CD4-positive, alpha-beta T cell treated with Interleukin-15 for 1 hour (primary cell): ENCODE data around the gene COA7.
"Not testable (repeated sequence)": the region's sequence is repeated elsewhere in the genome, so short reads cannot be mapped to it uniquely, and the experiment has no call there.

Experiments
- DNase-seq: peaks from one replicate; pipeline ENCODE4 v3.0.0-alpha.2; 2020

Gene COA7

DNA sequence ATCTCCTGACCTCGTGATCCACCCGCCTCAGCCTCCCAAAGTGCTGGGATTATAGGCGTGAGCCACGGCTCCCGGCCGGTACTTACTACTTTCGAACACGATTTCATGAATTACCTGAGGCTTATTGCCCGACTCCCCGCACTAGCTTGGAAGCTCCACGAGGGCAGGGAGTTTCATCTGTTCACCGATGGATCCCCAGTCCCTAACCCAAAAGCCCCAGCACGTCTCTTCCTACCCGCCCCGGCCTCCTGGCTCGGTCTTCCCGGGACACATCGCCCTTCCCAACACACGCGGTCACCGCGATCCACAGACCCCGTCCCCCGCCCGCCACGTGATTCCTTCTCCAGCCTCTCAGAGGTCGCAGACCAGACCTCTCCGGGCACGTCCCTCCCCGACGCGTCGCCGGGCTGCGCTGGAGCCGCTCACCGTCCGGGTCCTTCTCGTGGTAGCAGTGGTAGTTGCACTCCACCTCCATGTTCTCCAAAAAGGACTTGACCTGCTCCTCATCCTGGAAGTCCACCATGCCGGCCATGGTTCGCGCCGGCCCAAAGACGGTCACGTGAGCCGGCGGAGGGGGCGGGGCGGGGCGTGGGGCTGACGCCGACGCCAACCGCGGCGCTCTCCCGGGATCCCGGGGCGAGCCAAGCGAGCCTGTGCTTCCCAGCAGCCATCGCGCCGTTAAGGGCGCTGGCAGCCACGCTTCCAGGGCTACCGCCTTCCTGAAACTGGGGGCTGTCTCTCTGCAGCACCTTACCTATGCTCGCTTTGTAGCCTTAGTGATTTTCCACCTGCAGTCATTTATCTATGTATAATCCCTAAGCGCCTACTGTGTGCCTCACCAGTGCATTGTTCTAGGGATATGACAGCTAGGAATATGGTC lies at the start of gene COA7:
COA7 (minus strand) TSS at position 553 of the 880 bp plus-strand sequence; CDS start at position 532, 21 bp downstream.
- peak; percentile 56 for DNase-seq

DNA sequence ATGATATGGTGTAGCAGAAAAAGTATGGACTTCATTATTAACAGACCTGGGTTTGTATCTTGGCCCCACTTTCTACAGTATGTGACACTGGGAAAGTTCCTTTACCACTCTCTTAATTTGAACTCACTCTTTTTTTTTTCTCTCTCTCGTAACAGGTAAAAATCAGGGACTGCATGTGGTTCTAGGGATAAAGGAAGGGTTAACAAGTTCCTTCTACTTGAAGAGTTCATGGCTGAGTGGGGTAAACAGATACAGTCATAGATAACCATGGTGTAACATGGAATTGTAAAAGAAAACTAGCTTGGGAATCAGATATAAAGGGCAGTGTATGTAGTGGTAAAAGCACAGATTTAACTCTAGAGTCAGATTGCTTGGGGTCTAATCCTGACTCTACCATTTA lies 49.3 kb upstream of the COA7 start:
- no peak for DNase-seq

DNA sequence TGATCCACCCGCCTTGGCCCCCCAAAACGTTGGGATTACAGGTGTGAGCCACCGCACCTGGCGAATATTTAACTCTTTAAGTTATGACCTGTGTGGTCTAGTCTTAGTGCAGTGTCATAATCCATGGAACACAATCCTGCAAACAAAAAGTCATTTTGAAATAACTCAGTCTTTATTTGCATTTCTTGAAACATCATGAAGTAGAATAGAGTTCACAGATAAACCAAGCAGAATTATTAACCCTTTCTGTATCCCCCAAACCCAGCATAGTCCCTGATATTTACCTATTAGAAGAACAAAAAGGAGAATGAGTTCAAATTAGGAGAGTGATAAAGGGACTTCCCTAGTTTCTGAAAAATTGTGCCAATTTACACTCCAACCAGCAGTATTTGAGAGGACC lies 48.0 kb upstream of the COA7 start:
- DNase-seq, result no peak

- no peak for DNase-seq
These were observed 43.1 kb upstream of the COA7 start for GRCh38 chr1:52741259-52741658.

DNA sequence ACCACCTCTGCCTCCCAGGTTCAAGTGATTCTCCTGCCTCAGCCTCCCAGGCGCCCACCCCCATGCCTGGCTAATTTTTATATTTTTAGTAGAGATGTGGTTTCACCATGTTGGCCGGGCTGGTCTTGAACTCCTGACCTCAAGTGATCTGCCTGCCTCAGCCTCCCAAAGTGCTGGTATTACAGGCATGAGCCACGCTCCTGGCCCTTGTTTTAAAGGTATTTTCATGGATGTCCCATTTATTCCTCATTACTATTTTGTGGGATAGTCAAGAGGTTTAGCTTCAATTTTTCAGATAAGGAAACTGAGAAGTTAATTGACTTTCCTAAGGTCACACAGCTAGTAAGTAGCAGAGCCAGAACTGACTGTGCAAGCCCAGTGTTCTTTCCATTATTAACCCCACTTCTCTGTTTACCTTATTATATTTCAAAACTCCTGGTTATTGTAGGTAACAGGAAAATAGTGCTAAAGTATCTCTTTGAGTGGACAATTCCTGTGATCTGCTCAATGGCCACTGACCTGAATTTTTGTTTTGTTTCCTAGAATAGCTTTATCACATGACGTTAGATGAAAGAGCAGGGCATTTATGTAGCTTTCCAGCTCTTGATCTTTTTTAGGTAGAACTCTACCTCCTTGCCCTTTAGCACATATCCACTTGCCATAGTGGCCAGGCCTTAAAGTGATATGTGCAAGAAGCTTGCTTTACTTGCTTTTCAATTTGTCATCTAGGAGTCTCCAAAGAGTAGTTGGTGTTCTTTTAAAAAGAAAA lies 41.7 kb upstream of the COA7 start:
- DNase-seq, result no peak

GRCh38 chr1:52738893-52739292 lies 40.7 kb upstream of the COA7 start:
- DNase-seq, result no peak

GRCh38 chr1:52738148-52738547 lies 40.0 kb upstream of the COA7 start:
- DNase-seq, result no peak

DNA sequence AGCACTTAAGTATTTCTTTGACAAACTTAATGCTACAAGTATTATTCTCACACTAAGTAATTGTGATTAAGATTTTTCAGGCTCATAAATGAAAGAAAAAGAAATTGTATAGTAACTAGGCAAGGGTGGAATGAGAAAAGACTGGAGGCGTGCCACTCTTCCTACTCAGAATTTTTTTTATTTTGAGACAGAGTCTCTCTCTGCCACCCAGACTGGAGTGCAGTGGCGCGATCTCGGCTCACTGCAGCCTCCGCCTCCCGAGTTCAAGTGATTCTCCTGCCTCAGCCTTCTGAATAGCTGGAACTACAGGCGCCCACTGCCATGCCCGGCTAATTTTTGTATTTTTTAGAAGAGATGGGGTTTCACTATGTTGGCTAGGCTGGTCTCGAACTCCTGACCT lies 37.2 kb upstream of the COA7 start:
- DNase-seq, result not testable (repeated sequence)

DNA sequence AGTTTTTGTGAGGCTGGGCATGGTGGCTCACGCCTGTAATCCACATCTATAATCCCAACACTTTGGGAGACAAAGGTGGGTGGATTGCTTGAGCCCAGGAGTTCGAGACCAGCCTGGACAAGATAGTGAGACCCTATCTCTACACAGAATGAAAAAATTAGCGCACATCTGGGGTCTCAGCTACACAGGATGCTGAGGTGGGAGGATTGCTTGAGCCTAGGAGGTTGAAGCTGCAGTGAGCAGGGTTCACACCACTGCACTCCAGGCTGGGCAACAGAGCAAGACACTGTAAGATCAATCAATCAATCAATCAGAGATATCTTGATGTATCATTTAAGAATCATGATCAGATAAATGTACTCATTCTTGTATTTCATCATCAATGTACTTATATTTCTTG lies 35.2 kb upstream of the COA7 start:
- DNase-seq, result no peak

- DNase-seq, result no peak
These were observed 30.0 kb upstream of the COA7 start for GRCh38 chr1:52727956-52728656.

- no peak for DNase-seq
These were observed 29.0 kb upstream of the COA7 start for GRCh38 chr1:52727114-52727586.

GRCh38 chr1:52726265-52727113 lies 28.3 kb upstream of the COA7 start, which contains the start of gene ZYG11B:
Gene ZYG11B, plus strand, starts transcription at chr1:52726453. Its CDS starts 201 bp downstream, at chr1:52726654.
- peak; percentile 92 for DNase-seq

GRCh38 chr1:52725903-52726264 lies 27.7 kb upstream of the COA7 start:
- no peak for DNase-seq

DNA sequence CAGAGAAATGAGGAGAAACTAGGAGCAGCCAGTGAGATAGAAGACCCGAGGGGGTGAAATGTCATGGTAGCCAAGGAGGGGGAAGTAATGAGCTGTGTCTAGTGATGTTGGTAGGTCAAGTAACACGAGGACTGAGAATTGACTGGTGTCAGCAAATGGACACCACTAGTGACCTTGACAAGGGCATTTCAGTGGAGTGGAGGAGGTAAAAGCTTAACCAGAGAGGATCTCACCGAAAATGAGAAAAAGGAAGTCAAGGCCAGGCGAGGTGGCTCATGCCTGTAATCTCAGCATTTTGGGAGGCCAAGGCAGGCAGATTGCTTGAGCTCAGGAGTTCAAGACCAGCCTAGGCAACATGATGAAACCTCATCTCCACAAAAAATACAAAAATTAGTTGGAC lies 25.1 kb upstream of the COA7 start:
- no peak for DNase-seq

DNA sequence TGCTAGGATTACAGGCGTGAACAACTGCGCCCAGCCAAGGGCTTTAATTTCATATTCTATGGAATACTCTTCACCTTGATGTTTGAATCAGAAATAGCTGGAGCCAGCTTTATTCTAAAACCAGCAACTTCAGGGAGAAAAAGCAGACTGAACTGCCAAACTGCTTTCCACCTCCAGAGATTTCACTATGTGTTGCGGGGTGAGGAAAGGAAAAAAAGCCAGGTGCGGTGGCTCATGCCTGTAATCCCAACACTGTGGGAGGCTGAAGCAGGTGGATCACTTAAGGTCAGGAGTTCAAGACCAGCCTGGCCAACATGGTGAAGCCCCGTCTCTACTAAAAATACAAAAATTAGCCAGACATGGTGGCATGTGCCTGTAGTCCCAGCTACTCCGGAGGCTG lies 17.1 kb upstream of the COA7 start:
- DNase-seq, result not testable (repeated sequence)

DNA sequence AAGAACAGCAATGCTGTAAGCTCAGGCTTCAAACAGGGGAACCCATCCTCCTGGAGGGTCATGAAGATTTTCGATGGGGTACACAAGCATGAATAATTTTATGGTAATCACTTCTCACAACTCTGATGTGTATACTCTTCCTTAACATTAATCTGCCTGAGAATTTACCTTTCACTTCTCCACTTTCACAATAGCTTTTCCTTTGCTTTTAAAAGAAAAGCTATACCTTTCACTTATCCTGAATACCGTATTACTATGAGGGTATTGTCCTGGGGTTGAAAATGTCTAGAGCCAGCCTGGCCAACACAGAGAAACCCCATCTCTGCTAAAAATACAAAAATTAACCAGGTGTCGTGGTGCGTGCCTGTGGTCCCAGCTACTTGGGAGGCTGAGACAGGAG lies 15.4 kb upstream of the COA7 start:
- DNase-seq, result no peak

GRCh38 chr1:52709016-52709415 lies 10.9 kb upstream of the COA7 start:
- no peak for DNase-seq

- DNase-seq, result no peak
These were observed 9.9 kb upstream of the COA7 start for GRCh38 chr1:52707927-52708655.

DNA sequence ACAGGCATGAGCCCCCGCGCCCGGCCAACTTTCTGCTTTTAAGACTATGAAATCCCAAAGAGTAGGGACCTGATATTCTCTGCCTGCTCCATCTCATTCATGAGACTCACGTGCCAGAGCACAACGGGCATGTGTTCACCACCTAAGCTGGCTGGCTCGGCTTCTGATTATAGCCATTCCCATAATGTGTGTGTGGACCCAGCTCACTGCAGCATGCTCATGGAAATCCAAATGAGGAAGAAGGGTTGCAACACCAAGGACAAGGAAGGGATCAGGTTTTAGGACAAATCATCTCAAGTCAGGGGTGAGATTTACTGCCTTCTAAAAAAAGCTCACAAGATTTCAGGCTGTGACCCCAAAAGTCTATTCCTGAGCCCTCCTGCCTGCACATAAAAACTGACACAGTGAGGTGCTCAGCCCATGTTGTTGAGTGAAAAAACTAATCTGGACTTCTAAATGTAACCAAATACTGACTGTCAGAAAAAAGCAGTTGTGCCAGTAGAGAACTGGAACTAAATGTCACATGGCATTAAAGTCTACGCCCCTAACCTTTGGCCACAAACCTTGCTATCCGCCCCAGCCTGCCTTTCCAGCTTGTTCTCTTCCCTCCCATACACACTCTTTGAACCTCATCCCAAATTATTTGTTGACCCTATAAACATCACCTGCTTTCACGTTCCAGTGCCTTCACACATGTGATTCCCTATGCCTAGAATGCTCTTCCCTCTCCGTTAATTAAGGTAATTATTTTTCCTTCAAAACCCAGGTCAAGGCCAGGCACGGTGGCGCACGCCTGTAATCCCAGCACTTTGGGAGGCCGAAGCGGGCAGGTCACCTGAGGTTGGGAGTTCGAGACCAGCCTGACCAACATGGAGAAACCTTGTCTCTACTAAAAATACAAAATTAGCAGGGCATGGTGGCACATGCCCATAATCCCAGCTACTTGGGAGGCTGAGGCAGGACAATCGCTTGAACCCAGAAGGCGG lies 9.1 kb upstream of the COA7 start:
- DNase-seq, result no peak

DNA sequence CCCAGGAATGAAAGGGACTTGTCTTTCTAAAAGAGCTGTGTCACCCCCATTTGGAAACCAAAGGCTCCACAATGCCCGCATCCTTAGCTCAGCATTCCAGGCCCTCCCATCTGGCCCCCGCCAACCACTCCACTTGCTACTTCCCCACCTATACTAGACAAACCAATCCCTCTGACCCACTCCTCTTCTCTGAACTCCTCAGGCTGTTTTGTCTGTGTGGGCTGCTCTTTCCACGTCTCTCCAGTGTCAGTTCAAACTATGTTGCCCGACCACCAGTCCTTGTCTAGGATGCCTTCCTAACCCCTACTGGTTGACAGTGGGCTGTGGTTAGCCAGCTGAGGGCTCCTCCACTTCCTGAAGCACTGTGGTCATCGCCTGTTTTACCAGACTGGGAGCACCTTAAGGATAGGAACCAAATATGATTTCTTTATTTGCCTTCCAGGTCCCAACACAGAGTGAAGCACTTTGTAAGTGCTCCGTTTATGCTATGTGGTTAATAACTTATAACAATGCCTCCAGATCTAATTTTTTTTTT lies 8.1 kb upstream of the COA7 start:
- DNase-seq, result no peak
